ENCODE measurements around the gene FGF6. TPM values are rescaled to one million over a fixed set of nuclear protein-coding genes. Genes with fewer than 3 reads are reported as not detected.

Gene FGF6
- total and polyA plus RNA-seq, 9 of the 15 experiments (the other 6 are each of a cell fraction or from before 2014, with no cell fraction given): 0.14 TPM; not detected in 8

GRCh38 chr12:4418913-4419312 is 26.7 kb downstream of the FGF6 start:
- Histone ChIP-seq H3K27me3 (ENCODE audit: control insufficient read depth in 2 of 2, insufficient read depth in 2 of 2, low read length in 2 of 2) (peaks cover 5 to 43% of the 10 kb centered on the region in 2 experiments; a peak in 4 of 5 replicates), H3K9ac (ENCODE audit: insufficient read depth in 1 of 2, low read depth in 2 of 2, low read length in 2 of 2) (no peak overlapping the region), H3K9me3 (replicated peaks; ENCODE audit: control insufficient read depth, insufficient read depth, low read depth, low read length) (no peaks in the 10 kb centered on the region), H3K4me3 (no peak overlapping the region), H3K4me2 (ENCODE audit: insufficient read depth, low read length) (no peak overlapping the region), H3K36me3 (ENCODE audit: control insufficient read depth, insufficient read depth, low read length) (no peaks in the 10 kb centered on the region), H4K20me1 (replicated peaks; ENCODE audit: control insufficient read depth, insufficient read depth, low read length) (no peaks in the 10 kb centered on the region), H2AFZ (ENCODE audit: low read depth, low read length) (no peak overlapping the region), H3K9me1 (ENCODE audit: control insufficient read depth, insufficient read depth, low read length) (no peaks in the 10 kb centered on the region), H3K4me1 (replicated peaks in 1 of 2; ENCODE audit: control insufficient read depth in 2 of 2, insufficient read depth in 2 of 2, low read length in 2 of 2) (peaks cover 0 to 4% of the 10 kb centered on the region in 2 experiments; a peak in 2 of 5 replicates), H3K79me2 (ENCODE audit: control insufficient read depth, insufficient read depth, low read length) (no peaks in the 10 kb centered on the region), H3K27ac (ENCODE audit: extremely low read depth, low read depth, low read length) (no peak overlapping the region)
- in situ Hi-C loops (cut with MboI): no loop called here
- DNase-seq (ENCODE audit: extremely low read depth in 1 of 4, low spot score in 3 of 4) (no peak), FAIRE-seq (no peak), ATAC-seq (no peak)
- BruUV-seq (replicated peaks): no TSS peak
- 14% methylated on average over 4 of the region's 5 CpGs for WGBS (ENCODE audit: insufficient coverage, low coverage, missing lambda C conversion rate)
- POLR2A ChIA-PET: no interaction called here
- CTCF ChIA-PET (ENCODE audit: low intra/inter-chr PET ratio): no interaction called here
- intact Hi-C loops (cut with micrococcal nuclease): no loop called here
- TF ChIP-seq HDAC6 (IDR thresholded peaks at IDR 0.05; ENCODE audit: low read depth, low read length) (no peak), ZNF512 (tag; IDR thresholded peaks at IDR 0.05) (no peak), ZNF449 (CRISPR knock-in tag; IDR thresholded peaks at IDR 0.05) (no peak), THRB (CRISPR knock-in tag; conservative IDR thresholded peaks at IDR 0.05) (no peak), GABPB2 (CRISPR knock-in tag; conservative IDR thresholded peaks at IDR 0.05) (no peak), MNT (conservative IDR thresholded peaks at IDR 0.05) (no peak), FOXP4 (CRISPR knock-in tag; IDR thresholded peaks at IDR 0.05; ENCODE audit: borderline replicate concordance) (no peak), MITF (IDR thresholded peaks at IDR 0.05) (no peak), CBX3 (IDR thresholded peaks at IDR 0.05; ENCODE audit: borderline replicate concordance in 1 of 2, low read length in 2 of 2) (no peak)
